Activated naive CD4-positive, alpha-beta T cell treated with anti-CD3 and anti-CD28 coated beads, Interleukin-2, amount 50 U/mL, for 72 hours (primary cell): ENCODE measurements around the gene CRNKL1. TPM values are rescaled to one million over a fixed set of nuclear protein-coding genes. Genes with fewer than 3 reads are reported as not detected.

Experiments used
- ATAC-seq, 2 donors: fragments of 150-1000 bp; cut with Tn5 transposase; 2 replicates each; pipeline ENCODE4 v1.10.0; 2021; ENCODE audit warnings: mild to moderate bottlenecking in 2 of 2, moderate library complexity in 2 of 2
- DNase-seq, 2 donors: peaks; one replicate each; pipeline ENCODE4 v3.0.0; 2021 to 2022; ENCODE audit warnings: low spot score in 2 of 2
- H3K27ac Mint-ChIP-seq, 2 donors: one replicate each; pipeline ENCODE4 v1.8.0; 2022; ENCODE audit warnings: mild to moderate bottlenecking in 2 of 2, mixed read lengths in 2 of 2
- H3K36me3 Mint-ChIP-seq, 2 donors: one replicate each; pipeline ENCODE4 v1.8.0; 2022; ENCODE audit warnings: mixed read lengths in 2 of 2
- H3K9me3 Mint-ChIP-seq, 2 donors: one replicate each; pipeline ENCODE4 v1.8.0; 2022; ENCODE audit warnings: mixed read lengths in 2 of 2
- total RNA-seq, 2 donors: library from RNA; stranded (reverse); gene quantifications; one replicate each; pipeline ENCODE4 v1.2.3, GENCODE V29; 2022

CRNKL1 gene
- total RNA-seq, result 10 to 100 TPM; 16.5 to 19.1 TPM

DNA sequence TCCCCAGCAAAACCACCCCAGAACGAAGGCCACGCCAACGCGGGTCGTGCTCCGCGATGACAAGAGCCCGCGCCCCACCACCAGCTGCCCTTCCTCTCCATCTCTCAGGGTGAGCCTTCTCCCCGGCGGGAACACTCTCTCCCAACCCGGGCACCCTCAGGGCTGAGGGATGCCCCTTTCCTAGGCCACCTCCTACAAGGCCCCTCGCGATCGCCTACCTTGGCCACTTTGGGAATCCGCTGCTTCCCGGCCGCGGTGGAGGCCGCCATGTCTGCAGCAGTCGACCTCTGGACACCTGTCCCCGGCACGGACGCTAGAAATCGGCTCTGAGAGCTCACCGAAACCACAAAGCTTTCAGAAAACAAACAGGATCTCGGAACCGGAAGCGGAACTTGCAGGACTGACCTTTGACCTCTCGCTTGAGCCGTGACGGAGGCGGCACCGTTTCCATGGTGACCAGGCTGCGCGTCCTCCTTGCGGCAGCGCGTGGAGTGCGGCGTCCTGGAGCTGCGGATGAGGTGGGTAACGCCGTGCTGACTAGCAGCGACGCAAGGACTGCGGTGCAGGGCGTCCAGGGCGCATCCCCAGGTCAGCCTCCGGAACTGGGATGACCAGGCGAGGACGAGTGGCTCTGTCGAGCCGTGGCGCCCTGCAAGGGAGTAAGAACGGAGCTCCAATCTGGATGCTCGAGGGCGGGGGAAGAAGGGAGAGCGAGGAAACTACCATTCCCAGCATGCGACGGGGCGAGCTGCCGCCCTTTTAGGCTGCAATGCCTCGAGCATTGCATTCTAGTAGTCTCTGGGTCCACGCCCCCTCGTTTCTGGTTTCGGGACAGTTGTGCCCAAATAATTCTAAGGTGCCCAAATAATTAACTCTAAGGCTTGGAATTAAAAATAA, at the start of gene CRNKL1, which contains the start of gene CFAP61:
TSS of gene CRNKL1 (minus strand) at position 393 of the 897 bp plus-strand sequence. CDS start at position 269, 124 bp downstream.
TSS of gene CFAP61 (plus strand) at position 459 of the 897 bp plus-strand sequence. CDS start 4,122 bp downstream, outside the sequence.
- Mint-ChIP-seq H3K36me3 (peaks cover 23 to 28% of the 10 kb centered on the region in 2 donors), H3K9me3 (no peaks in the 10 kb centered on the region), H3K27ac (peak within 1 kb of the TSS; percentile 99)
- ATAC-seq (peak; percentile 98), DNase-seq (peak; percentile 94 to 96)

DNA sequence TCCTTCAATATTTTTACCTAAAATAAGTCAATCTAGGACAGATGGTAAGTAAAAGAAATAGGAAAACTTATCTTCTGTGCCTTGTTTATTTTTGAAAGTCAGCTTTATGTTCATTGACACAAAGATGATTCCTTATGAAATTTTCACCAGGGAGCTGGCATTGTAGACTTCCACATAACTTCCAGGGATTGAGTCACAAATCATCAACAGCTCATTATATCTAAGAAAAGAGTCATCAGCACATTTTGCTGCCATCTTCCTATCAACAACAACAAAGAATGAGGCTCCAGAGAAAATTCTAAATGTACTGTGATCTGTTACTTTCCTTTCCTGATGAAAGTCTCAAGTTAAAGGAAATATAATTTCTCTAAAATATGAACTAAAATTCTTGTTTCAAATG, 48.6 kb upstream of the CRNKL1 start:
- ATAC-seq, result no peak
- no peaks in the 10 kb centered on the region for H3K36me3 Mint-ChIP-seq
- no peaks in the 10 kb centered on the region for H3K9me3 Mint-ChIP-seq
- no peak overlapping the region for H3K27ac Mint-ChIP-seq
- no peak for DNase-seq

DNA sequence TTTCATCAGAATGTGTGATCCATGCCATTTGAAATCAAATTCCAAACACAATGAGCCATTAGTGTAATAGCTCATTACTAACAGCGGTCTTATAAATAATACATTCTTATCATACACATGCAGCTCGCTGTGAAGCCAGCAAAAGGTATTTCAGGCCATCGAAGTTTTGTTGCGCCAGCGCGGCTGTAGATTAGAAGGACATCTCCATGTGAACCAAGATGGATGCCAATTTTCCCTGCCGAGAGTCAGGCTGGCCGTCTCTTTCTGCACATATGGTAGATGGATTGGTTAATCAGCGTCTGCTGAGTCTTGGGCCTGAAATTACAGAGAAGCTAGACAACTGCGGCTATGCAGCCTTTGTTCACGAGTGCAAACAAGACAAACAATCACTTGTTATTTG, 44.2 kb upstream of the CRNKL1 start:
- no peaks in the 10 kb centered on the region for H3K36me3 Mint-ChIP-seq

DNA sequence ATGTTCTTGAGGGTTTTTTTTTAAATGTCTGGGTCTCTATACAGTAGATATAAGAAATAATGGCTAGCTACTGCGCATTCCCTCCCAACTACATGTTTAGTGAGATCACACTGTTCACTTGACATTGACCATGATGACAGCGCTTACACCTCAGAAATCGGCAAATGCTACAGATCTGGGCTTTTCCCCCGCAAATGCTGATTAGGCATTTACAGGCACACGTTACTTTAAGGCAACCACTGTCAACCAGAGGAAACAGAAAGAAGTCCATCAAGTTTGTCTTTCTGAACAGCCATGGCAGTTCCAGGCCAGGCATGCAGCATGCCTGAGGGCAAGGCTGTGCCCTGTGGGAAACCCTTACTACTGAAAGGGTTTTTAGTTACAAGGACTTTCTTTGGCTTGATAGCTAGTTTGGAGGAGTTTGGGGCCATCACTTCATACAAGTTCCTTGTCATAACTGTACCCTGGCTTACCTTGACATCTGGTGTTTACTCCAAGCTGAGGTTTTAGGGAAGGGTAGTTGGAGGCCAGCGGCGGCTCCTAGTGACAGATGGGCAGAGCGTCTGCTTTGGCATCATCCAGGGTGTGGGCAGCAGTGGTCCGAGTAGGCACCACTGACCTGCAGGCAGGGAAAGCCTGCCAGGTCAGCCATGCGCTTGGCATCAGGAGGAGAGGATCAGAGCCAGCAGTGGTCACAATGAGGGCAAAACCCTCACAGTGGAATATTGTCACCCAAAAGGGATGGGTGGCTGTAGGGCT, 43.0 kb upstream of the CRNKL1 start:
- Mint-ChIP-seq H3K9me3 (no peaks in the 10 kb centered on the region), H3K36me3 (no peaks in the 10 kb centered on the region), H3K27ac (no peak overlapping the region)
- ATAC-seq, result no peak
- DNase-seq, result no peak

More for the DNA sequence above, 44.2 kb upstream of the CRNKL1 start:
- no peak for DNase-seq
- H3K9me3 Mint-ChIP-seq, result no peaks in the 10 kb centered on the region
- H3K27ac Mint-ChIP-seq, result no peak overlapping the region
- no peak for ATAC-seq

DNA sequence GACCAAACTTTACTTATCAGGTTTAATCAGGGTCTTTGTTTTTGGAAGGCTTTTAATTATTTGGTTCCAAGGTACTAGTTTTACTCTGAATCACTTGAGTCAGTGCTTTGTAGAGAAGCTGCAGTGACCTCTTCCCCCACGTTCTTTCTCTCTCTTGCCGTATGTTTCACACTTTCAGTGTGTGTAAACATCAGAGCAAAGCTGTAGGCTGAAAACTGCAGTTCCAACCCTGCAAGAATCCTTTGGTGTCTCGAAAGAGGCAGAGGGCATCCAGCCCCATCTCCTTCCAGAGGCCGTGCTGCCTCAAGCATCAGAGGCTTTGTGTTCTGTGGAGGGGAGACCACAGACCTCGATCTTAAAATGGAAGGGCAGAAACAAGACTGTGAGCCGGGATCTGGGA, 42.1 kb upstream of the CRNKL1 start:
- Mint-ChIP-seq H3K36me3 (no peaks in the 10 kb centered on the region), H3K9me3 (no peaks in the 10 kb centered on the region), H3K27ac (no peak overlapping the region)
- ATAC-seq (no peak), DNase-seq (no peak)

DNA sequence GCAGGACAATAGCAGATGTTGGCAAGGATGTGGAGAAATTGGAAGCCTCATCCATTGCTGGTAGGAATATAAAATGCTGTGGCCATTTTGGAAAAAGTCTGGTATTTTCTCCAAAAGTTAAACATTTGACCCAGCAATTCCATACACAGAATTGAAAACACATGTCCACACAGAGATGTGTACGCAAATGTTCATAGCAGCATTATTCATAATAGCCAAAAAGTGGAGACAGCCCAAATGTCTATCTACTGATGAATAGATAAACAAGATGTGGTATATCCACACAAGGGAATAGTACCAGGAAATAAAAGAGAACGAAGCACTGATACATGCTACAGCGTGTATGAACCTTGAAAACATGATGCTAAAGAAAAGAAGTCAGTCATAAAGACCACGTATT, 40.6 kb upstream of the CRNKL1 start:
- Mint-ChIP-seq H3K9me3 (no peaks in the 10 kb centered on the region), H3K27ac (no peak overlapping the region), H3K36me3 (no peaks in the 10 kb centered on the region)
- DNase-seq (no peak), ATAC-seq (no peak)

DNA sequence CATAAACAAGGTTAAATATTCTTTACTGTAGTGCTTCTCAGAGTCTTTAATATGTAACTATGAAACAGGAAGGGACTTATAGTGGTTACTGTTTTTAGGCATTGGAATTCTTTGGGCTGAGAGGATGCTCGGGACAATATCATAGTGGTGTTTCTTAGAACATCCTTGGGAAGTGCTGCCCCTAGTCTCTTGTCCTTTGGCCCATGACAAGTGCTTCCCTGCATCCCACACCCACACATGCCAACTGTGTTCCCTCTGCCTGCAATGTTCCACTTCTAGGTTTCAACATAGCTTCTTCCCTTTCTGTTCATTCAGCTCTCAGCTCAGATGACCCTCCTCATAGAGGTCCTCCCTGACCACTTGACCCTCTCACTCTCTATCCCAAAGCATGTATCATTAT, 37.7 kb upstream of the CRNKL1 start:
- DNase-seq (no peak), ATAC-seq (no peak)
- no peaks in the 10 kb centered on the region for H3K36me3 Mint-ChIP-seq
- H3K27ac Mint-ChIP-seq, result no peak overlapping the region
- H3K9me3 Mint-ChIP-seq, result no peaks in the 10 kb centered on the region

DNA sequence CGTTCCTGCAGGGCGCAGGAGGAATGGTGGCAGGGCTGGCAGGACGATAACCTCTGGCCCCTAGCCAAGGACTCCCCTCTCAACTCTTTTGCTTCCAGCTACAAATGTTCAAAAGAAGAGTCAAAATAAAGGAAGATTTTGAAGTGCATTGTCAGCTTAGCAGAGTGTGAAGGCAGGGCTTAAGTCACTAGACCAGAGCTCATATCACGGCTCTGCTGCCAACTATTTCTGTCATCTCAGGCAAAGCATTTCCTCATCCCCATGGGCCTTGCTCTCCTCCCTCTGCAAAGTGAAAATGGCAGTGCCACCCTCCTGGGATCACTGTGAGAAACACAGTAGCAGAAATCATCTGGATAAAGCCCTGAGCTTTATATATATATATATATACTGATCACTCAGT, 36.8 kb upstream of the CRNKL1 start:
- Mint-ChIP-seq H3K36me3 (no peaks in the 10 kb centered on the region), H3K27ac (no peak overlapping the region), H3K9me3 (no peaks in the 10 kb centered on the region)
- DNase-seq (no peak), ATAC-seq (no peak)

DNA sequence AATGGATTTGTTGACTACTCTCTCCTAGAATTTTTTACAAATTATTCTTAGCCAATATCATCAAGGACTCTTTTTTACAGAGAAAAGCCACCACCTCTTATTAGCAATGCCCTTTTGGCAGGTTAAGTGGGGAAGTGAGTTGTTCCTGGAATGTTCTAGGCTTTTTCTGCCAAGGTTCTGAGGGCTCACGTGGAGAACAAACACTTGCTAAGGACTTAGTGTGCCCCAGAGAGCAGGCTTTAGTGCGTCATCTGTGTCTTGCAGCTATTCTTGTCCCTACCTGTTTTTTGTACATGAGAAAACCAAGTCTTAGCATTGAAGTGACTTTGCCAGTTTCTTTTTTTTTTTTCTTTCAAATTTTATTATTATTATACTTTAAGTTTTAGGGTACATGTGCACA, 33.5 kb upstream of the CRNKL1 start:
- ATAC-seq (no peak), DNase-seq (no peak)
- Mint-ChIP-seq H3K36me3 (no peaks in the 10 kb centered on the region), H3K9me3 (no peaks in the 10 kb centered on the region), H3K27ac (no peak overlapping the region)

DNA sequence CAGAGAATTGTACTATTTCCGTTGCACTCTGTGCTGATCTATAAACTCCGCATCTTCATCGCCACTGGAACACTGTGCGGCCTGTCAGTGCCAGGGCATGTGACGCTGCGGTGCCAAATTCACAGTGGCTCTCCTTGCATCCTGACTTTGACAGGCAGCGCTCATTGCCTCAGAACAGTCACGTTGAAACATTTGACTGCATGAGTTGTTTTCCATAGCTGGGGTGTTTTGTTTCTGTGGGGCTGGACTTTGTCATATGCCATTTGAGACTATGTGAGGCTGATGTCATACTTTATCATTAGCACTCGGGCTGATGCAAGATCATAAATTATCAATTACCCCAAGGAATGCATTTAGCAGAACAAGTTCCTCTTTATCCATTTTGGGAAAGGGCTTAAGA, 32.8 kb upstream of the CRNKL1 start:
- H3K36me3 Mint-ChIP-seq, result no peaks in the 10 kb centered on the region
- no peaks in the 10 kb centered on the region for H3K9me3 Mint-ChIP-seq
- DNase-seq (no peak), ATAC-seq (no peak)
- no peak overlapping the region for H3K27ac Mint-ChIP-seq

DNA sequence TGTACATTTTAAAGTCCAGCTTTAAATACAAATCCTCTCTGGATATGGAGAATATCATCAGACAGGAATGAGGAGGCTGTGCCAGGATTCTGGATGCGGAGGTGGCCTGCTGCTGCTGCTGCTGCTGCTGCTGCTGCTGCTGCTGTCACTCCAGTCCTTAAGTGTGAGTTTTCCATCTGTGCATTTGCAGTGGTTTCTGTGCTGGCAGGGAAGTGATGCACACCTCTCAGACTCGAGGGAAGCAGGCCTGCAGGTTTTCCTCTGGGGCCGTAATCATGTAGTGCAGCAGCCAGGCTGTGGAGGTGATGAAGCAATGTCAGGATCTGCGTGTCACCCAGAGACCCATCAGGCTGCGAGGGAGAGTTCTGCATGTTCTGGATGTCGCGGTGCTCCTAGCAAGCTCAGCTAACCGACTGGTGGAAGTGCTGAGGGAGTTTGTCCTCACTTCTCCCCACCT, 32.1 kb upstream of the CRNKL1 start:
- no peak for ATAC-seq
- Mint-ChIP-seq H3K27ac (no peak overlapping the region), H3K9me3 (no peaks in the 10 kb centered on the region), H3K36me3 (no peaks in the 10 kb centered on the region)
- DNase-seq, result no peak

DNA sequence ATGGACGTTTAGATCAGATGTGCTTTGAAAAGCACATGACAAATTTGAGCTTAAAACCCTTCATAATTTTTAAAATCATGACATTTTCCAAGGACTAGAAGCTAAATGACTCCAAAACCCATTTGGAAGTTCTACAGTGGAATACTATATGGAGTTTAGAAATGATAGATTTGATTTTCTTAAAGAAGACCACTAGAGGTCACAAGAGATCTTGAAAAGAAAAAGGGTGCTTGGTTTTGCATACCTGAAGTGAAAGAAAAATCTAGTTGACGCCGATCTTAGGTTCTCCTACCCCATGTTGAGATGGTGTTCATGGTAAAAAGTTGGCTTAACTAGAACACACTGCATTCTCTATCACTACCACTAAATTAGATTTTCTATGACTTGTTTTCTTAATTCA, 31.5 kb upstream of the CRNKL1 start:
- ATAC-seq (peak; percentile 40 to 50), DNase-seq (no peak)
- no peaks in the 10 kb centered on the region for H3K36me3 Mint-ChIP-seq
- no peak overlapping the region for H3K27ac Mint-ChIP-seq
- no peaks in the 10 kb centered on the region for H3K9me3 Mint-ChIP-seq

DNA sequence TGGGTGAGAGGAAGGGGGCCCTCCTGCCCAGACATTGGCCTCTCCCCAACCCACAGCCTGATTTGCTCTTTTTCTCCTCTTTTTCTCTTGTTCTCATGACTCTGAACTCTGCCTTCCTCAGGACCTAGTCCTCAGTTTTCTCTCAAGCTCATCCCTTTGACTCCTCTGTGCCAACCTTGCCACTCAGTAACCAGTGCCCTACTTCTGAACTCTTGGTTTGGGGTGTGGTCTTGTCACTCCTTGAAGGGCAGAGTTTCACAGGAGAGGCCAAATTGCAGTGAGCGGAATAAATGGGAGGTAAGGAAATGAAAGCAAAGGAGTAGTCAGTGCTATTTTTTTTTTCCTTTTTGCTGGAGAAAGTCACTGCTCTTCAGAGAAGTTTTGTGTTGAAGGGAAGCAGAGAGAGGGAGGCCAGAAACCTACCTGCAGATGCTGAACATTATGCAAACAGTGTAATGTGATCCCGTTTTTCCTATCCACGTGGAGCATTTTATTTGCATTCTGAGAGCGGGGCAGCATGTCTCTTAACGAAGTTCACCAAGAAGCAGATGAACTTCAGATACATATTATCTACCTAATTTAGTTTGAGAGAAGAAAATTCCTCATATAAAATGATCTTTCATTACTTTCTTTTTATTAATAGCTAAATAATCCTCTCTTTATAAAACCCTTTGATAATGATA, 27.0 kb upstream of the CRNKL1 start:
- no peaks in the 10 kb centered on the region for H3K36me3 Mint-ChIP-seq
- H3K27ac Mint-ChIP-seq, result no peak overlapping the region
- no peaks in the 10 kb centered on the region for H3K9me3 Mint-ChIP-seq
- ATAC-seq (no peak), DNase-seq (no peak)

DNA sequence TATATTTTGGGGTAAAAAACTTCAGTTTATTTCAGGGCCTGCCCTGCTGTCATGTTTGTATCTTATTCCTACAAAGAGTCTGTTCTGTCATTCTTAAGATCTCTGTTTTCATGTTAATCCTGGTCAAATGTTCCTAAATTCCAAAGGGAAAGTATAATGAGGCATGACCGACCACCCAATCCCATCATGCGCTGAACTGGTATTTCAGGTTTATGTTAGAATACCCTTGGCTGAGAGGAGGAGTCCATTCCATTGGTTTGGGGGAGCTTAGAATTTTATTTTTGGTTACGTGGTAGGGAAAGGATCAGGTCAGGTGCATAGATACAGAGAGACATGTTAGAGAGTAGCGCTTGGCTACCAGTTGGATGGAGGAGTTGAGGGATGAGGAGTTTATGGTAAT, 25.8 kb upstream of the CRNKL1 start:
- ATAC-seq (no peak), DNase-seq (no peak)
- Mint-ChIP-seq H3K27ac (peak overlapping the region in 1 of 2 donors; percentile 8), H3K36me3 (no peaks in the 10 kb centered on the region), H3K9me3 (no peaks in the 10 kb centered on the region)

DNA sequence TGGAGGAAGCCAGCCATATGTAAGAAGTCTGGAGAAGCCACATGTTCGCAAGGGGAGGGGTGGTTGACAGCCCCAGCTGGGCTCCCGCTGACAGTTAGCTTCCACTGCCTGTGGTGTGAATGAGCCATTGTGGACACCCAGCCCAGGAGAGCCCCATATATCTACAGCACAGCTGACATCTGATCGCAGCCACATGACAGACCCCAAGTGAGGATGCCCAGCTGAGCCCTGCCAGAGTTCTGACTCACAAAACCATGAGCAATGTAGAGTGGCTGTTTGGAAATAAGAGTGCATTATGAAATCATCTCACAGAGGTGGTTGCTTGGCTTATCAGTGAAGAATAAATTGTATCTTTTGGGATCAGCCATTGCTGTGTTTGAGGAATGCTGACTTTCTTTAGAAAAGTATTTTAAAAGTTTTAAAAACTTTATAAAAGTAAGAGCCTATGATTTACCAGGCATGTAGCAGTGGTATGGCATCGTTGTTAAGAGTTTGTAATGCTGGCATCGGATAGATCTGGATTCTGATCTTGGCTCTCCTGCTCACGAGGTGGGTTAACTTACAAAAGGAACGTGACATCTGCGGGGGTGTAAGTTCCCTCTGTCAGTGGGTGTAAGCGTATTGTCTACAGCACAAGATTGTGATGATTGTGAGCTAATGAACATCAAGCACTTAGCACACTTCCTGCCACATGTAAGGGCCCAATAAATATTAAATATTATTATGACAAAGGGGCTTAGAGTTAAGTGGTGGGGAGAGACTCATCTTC, 24.2 kb upstream of the CRNKL1 start:
- Mint-ChIP-seq H3K36me3 (no peaks in the 10 kb centered on the region), H3K9me3 (no peaks in the 10 kb centered on the region), H3K27ac (no peak overlapping the region)
- peak in 1 of 2 donors; percentile 20 for ATAC-seq
- DNase-seq, result no peak

DNA sequence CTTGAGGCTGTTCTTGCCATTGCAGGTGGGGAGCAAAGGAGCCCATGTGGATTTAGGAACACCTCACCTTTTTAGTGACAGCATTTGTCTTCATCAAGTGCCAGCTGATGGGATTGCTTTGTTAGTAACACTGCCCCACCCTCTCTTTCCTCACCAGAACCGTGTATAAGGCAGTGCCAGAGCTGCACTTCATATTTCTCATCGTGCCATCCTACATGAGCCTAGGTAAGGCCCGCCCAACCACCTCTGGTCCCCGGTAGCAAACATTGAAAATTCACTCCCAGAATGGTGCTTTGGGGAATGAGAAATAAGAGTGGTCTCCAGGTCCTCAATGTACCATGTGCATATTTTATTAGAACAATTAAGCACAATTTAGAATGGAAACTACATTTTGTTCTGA, 22.8 kb upstream of the CRNKL1 start:
- no peak for DNase-seq
- no peak for ATAC-seq
- no peak overlapping the region for H3K27ac Mint-ChIP-seq
- H3K36me3 Mint-ChIP-seq, result no peaks in the 10 kb centered on the region
- no peaks in the 10 kb centered on the region for H3K9me3 Mint-ChIP-seq
